Ascending aorta (tissue), 2 donors: ENCODE results near the gene MTHFSD. TPM values are rescaled to one million over a fixed set of nuclear protein-coding genes. Genes with fewer than 3 reads are reported as not detected.

ENCODE experiments used
- DNase-seq, 2 donors: peaks; one replicate each; pipeline ENCODE4 v3.0.0-alpha.2; 2019; ENCODE audit warnings: low spot score in 2 of 2
- H3K27ac ChIP-seq, 2 donors: fragments of 200-600 bp; sonication (generic); one replicate each; pipeline ENCODE4 v1.5.1; 2016 to 2017; ENCODE audit warnings: mild to moderate bottlenecking in 1 of 2
- H3K27me3 ChIP-seq: fragments of 200-600 bp; sonication (generic); one replicate; pipeline ENCODE4 v1.5.1; 2017
- H3K36me3 ChIP-seq, 2 donors: fragments of 200-600 bp; sonication (generic); one replicate each; pipeline ENCODE4 v1.5.1; 2016
- H3K4me1 ChIP-seq, 2 donors: fragments of 200-600 bp; sonication (generic); one replicate each; pipeline ENCODE4 v1.5.1; 2016 to 2017; ENCODE audit warnings: mild to moderate bottlenecking in 1 of 2
- H3K4me3 ChIP-seq, 2 donors: fragments of 200-600 bp; sonication (generic); one replicate each; pipeline ENCODE4 v1.5.1; 2016 to 2017; ENCODE audit warnings: mild to moderate bottlenecking in 1 of 2
- H3K9me3 ChIP-seq, 2 donors: fragments of 200-600 bp; sonication (generic); one replicate each; pipeline ENCODE4 v1.5.1; 2016
- CTCF ChIP-seq, 3 experiments: fragments of 200-600 bp in 2 of 3; fragments of 450-650 bp in 1 of 3; sonication (generic) in 2 of 3; IDR thresholded peaks; one replicate each; pipeline ENCODE4 v1.5.1; 2016 to 2019; ENCODE audit warnings: antibody characterized with exemption in 3 of 3, mild to moderate bottlenecking in 1 of 3, moderate library complexity in 1 of 3
- intact Hi-C: fragments of 100-400 bp; cut with DNase I; formaldehyde crosslinking; loops from one replicate; pipeline ENCODE4 v1.15.1; 2023
- total RNA-seq: library from RNA; depleted of rRNA; stranded (reverse); fragments of >200 nt; gene quantifications from one replicate; pipeline ENCODE4 v1.1.0, GENCODE V29; 2016

MTHFSD gene
- total RNA-seq, 1 donor from 2014 or later: 44.1 TPM

- H3K4me3 ChIP-seq: peak overlapping the region; percentile 51 to 78
- no peaks in the 10 kb centered on the region for H3K9me3 ChIP-seq
- no peaks in the 10 kb centered on the region for H3K36me3 ChIP-seq
- no peak overlapping the region for H3K27ac ChIP-seq
- DNase-seq: no peak
- intact Hi-C loops: no loop called here
- peaks cover 48% of the 10 kb centered on the region for H3K27me3 ChIP-seq
- no peak for TF ChIP-seq CTCF (IDR thresholded peaks at IDR 0.05)
- peaks cover 5 to 38% of the 10 kb centered on the region in 2 donors for H3K4me1 ChIP-seq
Measured at GRCh38 chr16:86508028-86508946, 46.7 kb downstream of the MTHFSD start.

GRCh38 chr16:86507173-86508027, 47.6 kb downstream of the MTHFSD start:
- Histone ChIP-seq H3K27ac (no peak overlapping the region), H3K4me1 (peaks cover 5 to 38% of the 10 kb centered on the region in 2 donors), H3K9me3 (no peaks in the 10 kb centered on the region), H3K36me3 (no peaks in the 10 kb centered on the region), H3K27me3 (peaks cover 43% of the 10 kb centered on the region), H3K4me3 (peak overlapping the region; percentile 51 to 78)
- intact Hi-C loops: no loop called here
- no peak for TF ChIP-seq CTCF (IDR thresholded peaks at IDR 0.05)
- no peak for DNase-seq

GRCh38 chr16:86505899-86506864, 48.9 kb downstream of the MTHFSD start:
- no peak for DNase-seq
- Histone ChIP-seq H3K9me3 (no peaks in the 10 kb centered on the region), H3K4me3 (peak overlapping the region in 1 of 2 donors; percentile 14), H3K27ac (no peak overlapping the region), H3K36me3 (no peaks in the 10 kb centered on the region), H3K4me1 (peaks cover 5 to 35% of the 10 kb centered on the region in 2 donors), H3K27me3 (peaks cover 43% of the 10 kb centered on the region)
- no peak for TF ChIP-seq CTCF (IDR thresholded peaks at IDR 0.05)
- intact Hi-C loops: no loop called here

GRCh38 chr16:86505185-86505898, 49.7 kb downstream of the MTHFSD start:
- intact Hi-C loops: no loop called here
- DNase-seq: no peak
- peaks cover 43% of the 10 kb centered on the region for H3K27me3 ChIP-seq

More at GRCh38 chr16:86505185-86505898, 49.7 kb downstream of the MTHFSD start:
- H3K4me1 ChIP-seq: peaks cover 5 to 30% of the 10 kb centered on the region in 2 donors
- no peaks in the 10 kb centered on the region for H3K36me3 ChIP-seq
- no peak for TF ChIP-seq CTCF (IDR thresholded peaks at IDR 0.05)
- no peak overlapping the region for H3K27ac ChIP-seq
- H3K4me3 ChIP-seq: peak overlapping the region in 1 of 2 donors; percentile 14
- H3K9me3 ChIP-seq: no peaks in the 10 kb centered on the region
